VCaP (cell line): ENCODE measurements around the gene IFNA6.
"Not testable (repeated sequence)": the region's sequence is repeated elsewhere in the genome, so short reads cannot be mapped to it uniquely, and the experiment has no call there.

ENCODE experiments used
- H3K27ac ChIP-seq: fragments of 450-650 bp; 2 replicates; pipeline ENCODE4 v1.5.1; 2017
- TF ChIP-seq, protein P1 (sequence below): fragments of 450-650 bp; conservative IDR thresholded peaks from 2 replicates; pipeline ENCODE4 v1.5.1; 2017; ENCODE audit warnings: mild to moderate bottlenecking, moderate library complexity

Gene IFNA6

DNA sequence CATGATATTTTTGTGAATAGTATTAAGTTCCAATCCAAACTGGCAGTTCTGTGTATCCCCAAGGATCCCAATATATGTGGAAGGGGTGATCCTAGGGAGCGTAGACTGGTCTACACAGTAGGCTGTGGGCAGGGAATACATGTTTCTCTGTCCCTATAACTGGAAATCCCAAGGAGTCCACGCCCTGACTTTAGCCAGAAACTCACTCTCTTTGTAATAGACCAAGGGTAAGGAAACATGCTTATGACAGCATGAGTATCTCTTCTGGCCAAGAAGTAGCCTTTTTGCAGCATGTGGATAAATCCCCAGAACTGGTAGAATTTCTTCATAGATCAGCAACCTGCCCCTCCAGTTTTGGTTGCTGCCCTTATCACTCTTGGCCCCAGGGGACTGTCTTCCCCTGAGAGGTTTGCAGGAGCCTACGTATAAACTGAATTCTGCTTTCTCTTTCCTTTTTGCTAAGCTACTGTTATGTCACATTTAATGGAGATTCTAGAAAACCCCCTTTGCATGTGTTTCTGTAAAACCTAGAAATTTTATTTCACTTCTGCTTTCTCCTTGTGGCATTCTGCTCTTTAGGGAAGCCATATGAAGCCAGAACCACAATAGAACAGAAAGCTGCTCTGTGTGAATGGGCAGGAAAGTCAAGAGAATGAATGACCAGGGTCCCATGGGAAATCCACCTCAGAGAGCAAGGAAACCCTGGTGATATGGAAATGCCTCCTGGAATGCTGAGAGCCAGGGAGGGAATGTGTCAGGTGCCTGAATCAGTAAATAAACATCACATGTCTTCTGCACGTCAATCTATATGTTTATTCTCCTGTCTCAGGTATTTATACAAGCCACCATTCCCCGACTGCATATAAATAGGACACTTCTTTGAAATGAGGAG is 31.0 kb upstream of the IFNA6 start:
- TF ChIP-seq, protein P1, sequence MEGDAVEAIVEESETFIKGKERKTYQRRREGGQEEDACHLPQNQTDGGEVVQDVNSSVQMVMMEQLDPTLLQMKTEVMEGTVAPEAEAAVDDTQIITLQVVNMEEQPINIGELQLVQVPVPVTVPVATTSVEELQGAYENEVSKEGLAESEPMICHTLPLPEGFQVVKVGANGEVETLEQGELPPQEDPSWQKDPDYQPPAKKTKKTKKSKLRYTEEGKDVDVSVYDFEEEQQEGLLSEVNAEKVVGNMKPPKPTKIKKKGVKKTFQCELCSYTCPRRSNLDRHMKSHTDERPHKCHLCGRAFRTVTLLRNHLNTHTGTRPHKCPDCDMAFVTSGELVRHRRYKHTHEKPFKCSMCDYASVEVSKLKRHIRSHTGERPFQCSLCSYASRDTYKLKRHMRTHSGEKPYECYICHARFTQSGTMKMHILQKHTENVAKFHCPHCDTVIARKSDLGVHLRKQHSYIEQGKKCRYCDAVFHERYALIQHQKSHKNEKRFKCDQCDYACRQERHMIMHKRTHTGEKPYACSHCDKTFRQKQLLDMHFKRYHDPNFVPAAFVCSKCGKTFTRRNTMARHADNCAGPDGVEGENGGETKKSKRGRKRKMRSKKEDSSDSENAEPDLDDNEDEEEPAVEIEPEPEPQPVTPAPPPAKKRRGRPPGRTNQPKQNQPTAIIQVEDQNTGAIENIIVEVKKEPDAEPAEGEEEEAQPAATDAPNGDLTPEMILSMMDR = no peak
- H3K27ac ChIP-seq = no peak overlapping the region

DNA sequence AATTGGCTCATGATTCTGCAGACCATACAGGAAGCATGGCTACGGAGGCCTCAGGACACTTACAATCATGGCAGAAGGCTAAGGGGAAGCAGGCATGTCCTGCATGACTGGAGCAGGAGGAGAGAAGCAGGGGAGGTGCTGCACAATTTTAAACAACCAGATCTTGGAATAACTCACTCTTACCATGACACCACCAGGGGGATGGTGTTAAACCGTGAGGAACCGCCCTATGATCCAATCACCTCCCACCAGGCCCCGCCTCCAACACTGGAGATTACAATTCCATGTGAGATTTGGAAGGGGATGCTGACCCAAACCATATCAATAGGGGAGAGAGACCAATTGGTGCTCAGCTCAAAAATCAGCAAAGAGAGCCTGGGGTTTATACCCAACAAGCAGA is 20.8 kb upstream of the IFNA6 start:
- H3K27ac ChIP-seq = not testable (repeated sequence)

DNA sequence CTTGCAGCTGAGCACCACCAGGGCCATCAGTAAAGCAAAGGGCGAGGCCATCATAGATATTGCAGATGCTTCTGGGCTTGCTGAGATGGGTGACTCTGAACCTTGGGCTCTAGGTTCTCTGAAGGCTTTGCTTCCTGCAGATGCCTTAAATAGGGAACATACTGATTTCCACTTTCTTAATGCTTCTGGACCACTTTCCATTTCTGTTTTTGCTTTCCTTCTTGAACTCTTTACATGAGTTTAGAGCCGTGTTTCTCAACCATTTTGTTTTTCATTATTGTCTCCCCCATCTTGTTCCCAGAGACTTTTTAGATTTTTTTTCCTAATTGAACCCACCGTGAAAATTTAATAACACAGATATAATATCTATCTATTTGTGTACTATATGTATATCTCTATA is 17.3 kb upstream of the IFNA6 start, which contains the start of gene IFNA13:
Gene IFNA13, minus strand, starts transcription at position 101 of the 400 bp plus-strand sequence. Its CDS starts 47 bp downstream, at position 54.
- TF ChIP-seq, protein P1 = no peak
- no peak within 1 kb of the TSS for H3K27ac ChIP-seq

DNA sequence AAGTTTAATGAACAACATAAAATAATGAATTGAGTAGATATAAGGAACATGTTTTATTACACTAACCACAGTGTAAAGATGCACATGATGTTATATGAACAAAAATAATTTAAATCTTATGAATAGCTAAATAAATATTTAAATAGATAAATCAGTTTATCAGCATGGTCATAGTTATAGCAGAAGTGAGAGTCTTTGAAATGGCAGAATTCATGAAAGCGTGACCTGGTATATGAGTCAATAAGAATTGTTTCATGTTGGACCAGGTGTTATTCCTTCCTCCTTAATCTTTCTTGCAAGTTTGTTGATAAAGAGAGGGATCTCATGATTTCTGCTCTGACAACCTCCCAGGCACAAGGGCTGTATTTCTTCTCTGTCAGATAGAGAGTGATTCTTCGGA is 16.5 kb upstream of the IFNA6 start:
- not testable (repeated sequence) for H3K27ac ChIP-seq

DNA sequence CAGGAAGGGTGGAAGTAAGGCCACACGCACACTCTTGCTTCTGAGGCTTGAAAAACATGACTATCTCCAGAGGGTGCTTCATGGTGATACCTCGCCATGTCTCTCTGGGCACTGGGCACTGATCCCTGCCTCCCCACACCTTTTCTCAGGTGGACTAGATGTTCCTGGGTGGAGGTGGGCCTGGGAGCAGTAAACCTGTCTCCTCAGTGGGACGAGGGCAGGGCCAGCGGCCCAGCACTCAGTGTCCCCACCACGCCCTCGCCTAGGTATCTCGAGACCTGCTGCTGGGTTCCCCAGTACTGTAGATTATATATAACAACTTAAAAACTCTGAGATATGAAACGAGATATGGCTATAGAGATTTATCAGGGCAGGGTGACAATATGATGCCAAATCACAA is 11.6 kb upstream of the IFNA6 start:
- TF ChIP-seq, protein P1 = no peak
- H3K27ac ChIP-seq = no peak overlapping the region

DNA sequence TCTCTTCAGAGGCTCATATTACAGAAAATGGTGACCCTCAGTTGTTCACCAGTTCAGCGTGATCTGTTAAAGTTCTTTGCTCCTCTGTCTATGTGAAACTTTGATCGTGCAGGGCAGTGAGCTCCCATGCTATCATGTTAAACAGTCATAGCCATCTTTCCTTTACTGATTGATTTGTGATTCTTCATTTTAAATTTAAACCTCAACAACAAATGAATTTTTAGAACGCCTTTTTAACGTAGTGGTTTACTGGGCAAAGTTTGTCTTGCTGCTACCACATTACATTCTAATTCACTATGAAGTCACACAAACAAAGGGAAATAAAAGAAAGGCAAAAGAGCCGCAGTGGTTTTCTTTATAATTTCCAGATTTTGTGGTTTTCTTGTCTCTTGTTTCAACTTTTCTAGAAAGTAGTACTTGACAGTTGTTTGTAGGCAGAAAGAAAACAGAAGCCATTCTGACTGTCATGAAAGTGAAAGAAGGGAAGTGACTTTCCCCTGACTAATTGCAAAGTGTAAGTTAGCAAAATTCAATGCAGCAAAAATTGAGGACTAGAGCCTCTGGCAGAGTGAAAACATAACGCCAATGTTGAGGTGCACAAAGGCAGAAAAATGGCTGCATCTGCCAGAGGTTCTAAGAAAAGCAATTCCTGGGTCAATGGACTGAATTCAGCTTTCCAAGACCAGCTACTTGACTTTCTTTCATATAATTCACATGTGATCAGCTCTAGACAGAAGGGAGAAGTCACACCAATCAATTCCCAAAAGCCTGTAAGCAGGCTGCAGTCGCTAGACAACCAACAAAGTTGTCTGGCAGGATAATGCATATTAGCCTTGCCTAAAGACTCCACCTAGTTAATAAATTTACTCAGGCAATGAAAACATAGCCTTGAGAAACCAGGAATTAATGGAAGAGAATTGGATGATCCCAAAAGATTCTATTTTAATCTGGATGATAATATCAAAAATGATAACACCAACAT is 7.1 kb upstream of the IFNA6 start:
- TF ChIP-seq, protein P1 = no peak
- no peak overlapping the region for H3K27ac ChIP-seq

DNA sequence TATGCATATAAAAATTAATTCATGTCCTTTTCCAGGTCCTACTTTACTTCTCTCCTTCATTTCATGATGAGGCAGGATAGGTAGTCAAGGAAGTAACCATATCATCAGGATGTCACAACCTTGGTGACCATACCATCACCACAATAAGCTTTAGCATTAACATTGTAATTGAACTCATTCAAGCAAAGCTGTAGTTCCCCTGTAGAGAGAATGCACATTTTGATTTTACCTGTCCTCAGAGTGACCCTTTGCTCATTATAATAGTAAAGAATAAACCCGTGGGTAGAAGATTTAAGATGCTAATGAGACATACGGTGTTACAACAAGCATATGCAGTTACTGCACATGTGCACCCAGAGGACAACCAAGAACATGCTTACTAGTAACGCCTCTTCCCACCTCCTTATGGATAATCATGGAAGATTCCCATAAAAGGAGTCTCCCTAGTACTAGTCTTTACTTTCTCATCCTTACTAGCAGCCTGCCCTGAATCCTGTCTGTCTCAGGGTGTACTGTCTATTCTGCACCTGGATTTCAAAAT is 2.2 kb downstream of the IFNA6 start:
- no peak overlapping the region for H3K27ac ChIP-seq
- TF ChIP-seq, protein P1 = no peak

DNA sequence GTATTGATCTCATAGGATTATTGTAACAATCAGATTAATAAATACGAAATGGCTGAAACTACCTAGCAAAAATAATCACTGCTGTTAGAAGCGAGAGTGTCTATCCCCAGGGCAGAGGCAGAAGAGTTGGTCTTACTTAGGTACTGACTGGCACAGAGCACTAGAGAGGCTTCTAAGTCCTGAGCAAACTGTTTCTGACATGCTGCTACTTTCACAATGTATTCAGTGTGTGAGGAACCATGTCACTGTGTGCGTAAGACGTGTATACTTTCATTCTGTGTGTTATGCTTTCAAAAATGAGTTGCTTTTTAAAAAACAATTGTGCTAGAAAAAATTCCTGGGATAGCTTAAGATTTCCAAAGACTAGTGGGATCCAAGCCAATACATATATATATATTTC is 10.0 kb downstream of the IFNA6 start:
- TF ChIP-seq, protein P1 = no peak
- no peak overlapping the region for H3K27ac ChIP-seq
